GM21360 (cell line): ENCODE data around the gene C10orf105.

ENCODE experiments used
- ATAC-seq: cut with Tn5 transposase; IDR thresholded peaks from one replicate; pipeline ENCODE4 v1.9.1; 2021; ENCODE audit warnings: mild to moderate bottlenecking, moderate library complexity; ENCODE audit not compliant: unreplicated experiment

The C10orf105 gene

DNA sequence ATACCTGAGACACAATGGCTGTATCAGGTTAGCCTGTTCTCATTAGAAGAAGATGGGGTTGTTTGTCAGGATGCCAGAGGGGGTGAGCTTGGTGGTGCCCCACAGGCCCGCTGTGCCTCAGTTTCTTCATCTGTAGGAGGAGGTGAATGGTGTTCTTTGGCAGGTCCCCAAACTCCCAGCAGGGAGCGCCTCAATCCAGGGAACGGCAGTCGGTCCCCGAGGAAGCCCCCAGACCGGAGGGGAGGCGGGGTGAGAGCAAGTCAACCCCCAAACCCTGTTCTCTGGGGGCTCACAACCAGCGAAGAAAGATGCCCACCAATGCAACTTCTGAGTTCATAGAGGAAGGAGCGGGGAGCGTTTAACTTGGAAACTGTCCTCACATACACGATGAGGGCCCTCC is 16.0 kb downstream of the C10orf105 start:
- no peak for ATAC-seq

GRCh38 chr10:71701496-71702132 is 18.0 kb downstream of the C10orf105 start:
- no peak for ATAC-seq

GRCh38 chr10:71700731-71701368 is 18.7 kb downstream of the C10orf105 start:
- ATAC-seq, result no peak

DNA sequence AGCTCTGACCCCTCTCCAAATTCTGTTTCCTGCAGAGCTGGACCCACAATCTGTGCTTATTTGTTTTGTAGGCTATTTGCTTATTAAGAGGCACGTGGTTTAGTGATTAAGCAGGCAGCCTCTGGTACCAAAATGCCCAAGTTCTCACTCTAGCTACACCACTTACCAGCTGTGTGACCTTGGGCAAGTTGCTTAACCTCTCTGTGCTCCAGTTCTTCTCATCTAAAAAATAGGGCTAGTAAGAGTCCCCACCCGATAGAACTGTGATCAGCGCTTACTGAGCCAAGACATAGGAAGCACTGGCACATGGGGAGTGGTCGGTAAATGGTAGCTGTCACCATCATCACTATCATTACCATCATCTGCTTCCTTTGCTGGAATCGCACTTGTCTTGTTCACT is 20.8 kb downstream of the C10orf105 start:
- ATAC-seq, result no peak

GRCh38 chr10:71697938-71698709 is 21.5 kb downstream of the C10orf105 start:
- no peak for ATAC-seq

DNA sequence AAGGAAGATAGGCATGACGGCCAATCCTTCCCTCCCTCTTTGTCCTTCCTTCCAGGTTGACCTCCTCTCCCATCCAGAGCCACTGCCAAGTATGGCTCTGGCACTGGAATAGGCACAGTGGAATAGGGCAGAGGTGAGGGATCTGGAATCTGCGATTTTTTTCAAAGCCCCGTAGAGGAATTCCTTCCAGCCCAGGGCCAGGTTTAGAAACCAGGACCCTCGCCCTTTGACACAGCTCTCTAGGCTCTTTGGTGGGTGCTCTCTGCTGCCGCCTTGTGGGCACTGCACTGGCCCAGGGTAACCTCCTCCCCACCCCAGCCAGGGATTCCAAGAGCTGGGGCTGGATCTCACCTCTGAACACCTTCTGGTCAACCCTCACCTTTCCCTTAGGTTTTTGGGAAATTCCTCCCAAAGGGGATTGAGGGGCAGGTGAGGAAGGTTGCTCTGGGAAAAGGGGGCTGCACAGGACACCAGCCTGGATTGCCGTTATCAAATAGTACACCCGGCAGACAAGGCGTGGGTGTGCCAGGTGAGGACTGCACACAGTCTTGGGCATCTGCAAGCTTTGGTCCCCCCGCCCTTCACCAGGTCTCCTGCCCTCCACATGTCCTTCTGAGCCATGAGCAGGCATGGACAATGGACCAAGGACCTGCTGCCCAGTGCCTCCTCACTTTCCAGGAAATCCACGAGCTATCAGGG is 22.8 kb downstream of the C10orf105 start:
- no peak for ATAC-seq

GRCh38 chr10:71695502-71696476 is 23.8 kb downstream of the C10orf105 start:
- ATAC-seq, result no peak

GRCh38 chr10:71694567-71694968 is 25.0 kb downstream of the C10orf105 start:
- peak; percentile 74 for ATAC-seq

DNA sequence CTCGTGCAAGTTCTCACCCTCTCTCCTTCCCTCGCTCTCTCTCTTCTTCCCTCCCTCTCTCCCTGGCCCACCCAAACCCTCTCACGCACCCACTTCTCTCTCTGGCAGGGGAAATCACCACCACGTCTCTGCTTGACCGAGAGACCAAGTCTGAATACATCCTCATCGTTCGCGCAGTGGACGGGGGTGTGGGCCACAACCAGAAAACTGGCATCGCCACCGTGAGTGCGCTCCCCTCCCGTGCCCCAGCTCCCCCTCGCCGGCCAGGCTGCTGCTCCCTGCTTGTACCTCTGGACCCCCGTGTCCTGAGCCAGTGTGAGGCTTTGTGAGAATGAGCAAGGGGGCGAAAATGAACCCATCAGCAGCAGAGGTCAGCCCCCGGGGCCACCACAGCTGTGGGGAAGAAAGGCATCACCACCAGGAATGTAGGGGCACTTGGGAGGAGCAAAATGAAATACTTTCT is 25.5 kb downstream of the C10orf105 start:
- ATAC-seq, result peak; percentile 2

DNA sequence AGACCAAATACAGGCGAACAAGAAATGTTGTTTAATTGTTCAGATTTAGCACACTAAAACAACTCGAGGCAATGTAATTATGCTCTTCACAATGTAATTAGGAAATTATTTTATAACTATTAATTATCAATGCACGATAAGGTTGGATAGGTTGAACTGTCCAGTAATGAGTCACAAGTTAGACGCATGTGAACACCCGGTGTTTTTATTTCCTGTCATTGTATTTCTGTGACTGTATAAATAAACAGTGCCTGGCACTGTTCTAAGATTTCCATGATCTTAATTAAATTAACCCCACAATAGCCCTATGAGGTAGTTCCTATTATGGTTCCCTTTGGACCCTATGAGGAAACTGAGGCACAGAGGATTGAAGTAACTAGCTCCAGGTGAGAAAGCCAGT is 26.2 kb downstream of the C10orf105 start:
- no peak for ATAC-seq

GRCh38 chr10:71692598-71693306 is 26.8 kb downstream of the C10orf105 start:
- no peak for ATAC-seq

- no peak for ATAC-seq
Observed at GRCh38 chr10:71691405-71691804, 28.2 kb downstream of the C10orf105 start.

DNA sequence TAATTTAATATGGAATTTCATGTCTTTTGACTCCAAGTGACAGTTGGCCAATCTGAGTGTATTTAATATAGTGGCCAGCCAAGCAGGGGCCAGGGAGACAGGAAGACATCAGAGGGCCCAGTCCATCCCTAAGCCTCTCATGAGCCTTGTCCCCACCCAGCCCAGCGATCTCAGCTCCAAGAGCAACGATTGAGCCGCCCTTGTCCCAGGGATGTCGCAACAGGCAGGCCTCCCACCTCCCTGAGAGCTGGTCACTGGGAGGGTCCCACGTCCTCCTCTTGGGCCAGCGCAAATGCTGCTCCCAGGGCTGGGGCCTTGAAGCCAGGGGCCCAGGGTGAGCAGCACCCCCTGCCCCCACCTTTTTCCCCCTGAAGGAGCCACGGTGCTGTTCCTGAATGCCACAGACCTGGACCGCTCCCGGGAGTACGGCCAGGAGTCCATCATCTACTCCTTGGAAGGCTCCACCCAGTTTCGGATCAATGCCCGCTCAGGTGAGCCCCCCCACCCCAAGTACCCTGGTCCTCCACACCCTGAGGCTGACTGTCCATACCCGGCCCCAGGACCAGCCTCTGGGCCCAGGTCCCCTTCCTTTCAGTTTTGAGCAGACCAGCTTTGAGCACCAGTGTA is 29.4 kb downstream of the C10orf105 start:
- ATAC-seq, result no peak

DNA sequence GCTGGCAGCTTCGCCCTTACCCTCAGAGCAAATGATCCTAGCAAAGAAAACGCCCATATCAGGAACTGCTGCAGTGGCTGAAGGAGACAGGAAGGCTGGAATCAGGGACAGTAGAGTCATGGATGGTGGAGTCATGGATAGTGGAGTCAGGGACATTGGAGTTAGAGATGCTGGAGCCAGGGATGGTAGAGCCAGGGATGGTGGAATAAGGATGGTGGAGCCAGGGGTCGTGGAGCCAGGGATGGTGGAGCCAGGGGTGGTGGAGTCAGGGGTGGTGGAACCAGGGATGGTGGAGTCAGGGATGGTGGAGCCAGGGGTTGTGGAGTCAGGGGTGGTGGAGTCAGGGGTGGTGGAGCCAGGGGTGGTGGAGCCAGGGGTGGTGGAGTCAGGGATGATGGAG is 31.3 kb downstream of the C10orf105 start:
- ATAC-seq, result no peak

GRCh38 chr10:71687480-71687879 is 32.1 kb downstream of the C10orf105 start:
- no peak for ATAC-seq

DNA sequence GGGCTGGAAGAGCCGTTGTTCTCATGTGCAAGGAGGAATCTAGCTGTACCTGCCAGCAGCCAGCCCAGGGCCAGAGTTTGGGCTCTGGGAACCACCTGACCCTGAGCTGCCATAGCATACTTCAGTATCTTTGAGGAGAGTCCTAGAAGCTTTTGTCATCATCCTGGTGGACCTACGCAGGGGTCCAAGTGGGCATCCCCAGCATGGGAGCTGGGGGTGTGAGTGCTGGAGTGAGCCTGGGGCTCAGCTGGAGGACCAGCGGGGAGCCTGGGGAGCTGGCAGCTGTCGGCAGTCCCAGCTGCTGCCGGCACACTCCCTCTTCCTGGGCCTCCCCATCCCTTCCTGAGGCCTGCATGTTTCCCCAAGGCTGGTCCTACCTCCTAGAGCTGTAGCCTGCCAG is 32.5 kb downstream of the C10orf105 start:
- no peak for ATAC-seq

GRCh38 chr10:71685554-71686232 is 33.9 kb downstream of the C10orf105 start:
- no peak for ATAC-seq

DNA sequence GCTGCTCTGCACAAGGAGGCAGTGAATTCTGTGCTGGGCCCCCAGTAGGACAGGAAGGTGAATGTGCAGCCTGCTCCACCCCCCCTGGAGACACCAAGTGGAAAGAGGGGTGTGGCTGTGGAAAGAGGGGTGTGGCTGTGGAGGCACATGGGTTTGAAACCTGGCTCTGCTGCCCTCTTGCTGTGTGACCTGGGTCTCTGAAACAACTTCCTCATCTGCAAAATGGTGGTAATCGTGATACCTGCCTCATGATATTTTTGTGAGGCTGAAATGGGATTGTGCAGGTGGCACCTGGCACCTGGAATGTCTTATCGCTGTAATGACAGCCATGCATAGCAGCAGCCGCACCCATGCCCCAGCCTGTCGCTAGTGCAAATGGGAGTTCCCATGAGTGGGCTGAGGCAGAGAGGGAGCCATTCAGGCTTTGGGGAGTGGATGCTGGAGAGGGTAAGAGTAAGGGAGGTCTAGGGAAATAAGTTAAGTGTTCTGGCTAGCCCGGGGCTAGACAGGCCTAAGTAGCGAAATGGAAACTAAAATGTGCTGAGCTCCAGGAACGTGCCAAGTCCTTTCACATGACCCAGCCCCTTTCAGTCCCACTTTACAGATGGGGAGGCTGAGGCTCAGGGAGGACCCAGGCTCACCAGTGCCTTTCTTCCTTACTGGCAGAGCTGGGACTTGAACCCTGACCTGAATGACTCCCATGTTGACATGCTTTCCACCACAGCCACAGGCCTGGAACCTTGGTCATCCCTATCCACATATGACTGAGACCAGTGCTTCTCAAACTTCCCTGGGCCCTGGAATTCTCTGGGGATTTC is 35.0 kb downstream of the C10orf105 start:
- no peak for ATAC-seq
